ENCODE data around the gene SND1. TPM values are rescaled to one million over a fixed set of nuclear protein-coding genes. Genes with fewer than 3 reads are reported as not detected.

SND1 gene
- total RNA-seq, 6 experiments from 2014 or later, result 217 to 259 (median 247) TPM

- H3K27ac Mint-ChIP-seq, result peak overlapping the region; percentile 38
Measured at GRCh38 chr7:127995156-127995880, 343.3 kb downstream of the SND1 start.

GRCh38 chr7:127995881-127996215 lies 343.9 kb downstream of the SND1 start:
- Mint-ChIP-seq H3K27me3 (ENCODE audit: insufficient read depth) (no peaks in the 10 kb centered on the region; the same call in 1 of the 2 replicates), H3K27ac (peak overlapping the region; percentile 42), H3K36me3 (ENCODE audit: low read depth) (peaks cover 33% of the 10 kb centered on the region; the same call in 1 of the 2 replicates), H3K4me1 (ENCODE audit: low read depth) (peaks cover 38% of the 10 kb centered on the region), H3K9me3 (no peaks in the 10 kb centered on the region), H3K4me3 (no peak overlapping the region)
- TF ChIP-seq CTCF (IDR thresholded peaks at IDR 0.05), result no peak
- DNase-seq, result no peak

More at GRCh38 chr7:127995156-127995880, 343.3 kb downstream of the SND1 start:
- Mint-ChIP-seq H3K4me3 (no peak overlapping the region), H3K4me1 (ENCODE audit: low read depth) (peaks cover 38% of the 10 kb centered on the region), H3K27me3 (ENCODE audit: insufficient read depth) (no peaks in the 10 kb centered on the region), H3K36me3 (ENCODE audit: low read depth) (peaks cover 30% of the 10 kb centered on the region; the same call in 1 of the 2 replicates), H3K9me3 (no peaks in the 10 kb centered on the region)
- peak; percentile 16 for DNase-seq
- TF ChIP-seq CTCF (IDR thresholded peaks at IDR 0.05), result no peak

- Mint-ChIP-seq H3K27ac (peak overlapping the region; percentile 47), H3K4me3 (no peak overlapping the region; the same call in 1 of the 2 replicates), H3K36me3 (ENCODE audit: low read depth) (peaks cover 36% of the 10 kb centered on the region; the same call in 1 of the 2 replicates), H3K9me3 (no peaks in the 10 kb centered on the region), H3K27me3 (ENCODE audit: insufficient read depth) (no peaks in the 10 kb centered on the region; the same call in 1 of the 2 replicates), H3K4me1 (ENCODE audit: low read depth) (peaks cover 38% of the 10 kb centered on the region)
- no peak for TF ChIP-seq CTCF (IDR thresholded peaks at IDR 0.05)
- DNase-seq, result no peak
Measured at GRCh38 chr7:127996253-127997071, 344.5 kb downstream of the SND1 start.

GRCh38 chr7:127997226-127997922 lies 345.4 kb downstream of the SND1 start:
- Mint-ChIP-seq H3K27me3 (ENCODE audit: insufficient read depth) (no peaks in the 10 kb centered on the region; the same call in 1 of the 2 replicates), H3K9me3 (no peaks in the 10 kb centered on the region), H3K4me1 (ENCODE audit: low read depth) (peaks cover 38% of the 10 kb centered on the region), H3K36me3 (ENCODE audit: low read depth) (peaks cover 35% of the 10 kb centered on the region; the same call in 1 of the 2 replicates), H3K4me3 (peak overlapping the region; percentile 21), H3K27ac (peak overlapping the region; percentile 47; the same call in 1 of the 2 replicates)
- TF ChIP-seq CTCF (IDR thresholded peaks at IDR 0.05), result no peak
- DNase-seq, result no peak

GRCh38 chr7:127998671-127999070 lies 346.7 kb downstream of the SND1 start:
- H3K36me3 Mint-ChIP-seq (ENCODE audit: low read depth), result peaks cover 25% of the 10 kb centered on the region; the same call in 1 of the 2 replicates
- H3K4me1 Mint-ChIP-seq (ENCODE audit: low read depth), result peaks cover 38% of the 10 kb centered on the region
- H3K27me3 Mint-ChIP-seq (ENCODE audit: insufficient read depth), result no peaks in the 10 kb centered on the region; the same call in 1 of the 2 replicates
- TF ChIP-seq CTCF (IDR thresholded peaks at IDR 0.05), result no peak
- no peak overlapping the region for H3K4me3 Mint-ChIP-seq
- H3K9me3 Mint-ChIP-seq, result no peaks in the 10 kb centered on the region
- no peak overlapping the region for H3K27ac Mint-ChIP-seq
- no peak for DNase-seq
